CD8-positive, alpha-beta memory T cell (primary cell): ENCODE results near the gene WFIKKN1. TPM values are rescaled to one million over a fixed set of nuclear protein-coding genes. Genes with fewer than 3 reads are reported as not detected.

Experiments used
- CTCF ChIA-PET: fragments of 350-600 bp; sonication (Branson Sonifier 250); formaldehyde crosslinking; loops from one replicate; lab custom pipeline; 2021; ENCODE audit warnings: antibody characterized with exemption; lab: Charles Lee
- POLR2A ChIA-PET: fragments of 350-600 bp; sonication (Branson Sonifier 250); formaldehyde crosslinking; loops from one replicate; lab custom pipeline; 2021; ENCODE audit warnings: antibody characterized with exemption; lab: Charles Lee
- DNase-seq, 5 donors: peaks; one replicate each; pipeline versions ENCODE4 v3.0.0 to v3.0.0-alpha.2; 2020 to 2022; ENCODE audit warnings: mixed read lengths in 1 of 5
- H3K27ac ChIP-seq: one replicate; pipeline ENCODE4 v1.7.0; 2013; ENCODE audit warnings: low read depth, mild to moderate bottlenecking, low read length, moderate library complexity
- H3K27me3 ChIP-seq: 2 replicates; pipeline ENCODE4 v1.7.0; 2013; ENCODE audit warnings: low read length, mild to moderate bottlenecking; ENCODE audit not compliant: insufficient read depth, poor library complexity, severe bottlenecking
- H3K36me3 ChIP-seq: 2 replicates; pipeline ENCODE4 v1.7.0; 2013; ENCODE audit warnings: mild to moderate bottlenecking, low read length, moderate library complexity; ENCODE audit not compliant: insufficient read depth
- H3K4me1 ChIP-seq: 2 replicates; pipeline ENCODE4 v1.7.0; 2013; ENCODE audit warnings: mild to moderate bottlenecking, low read length, moderate library complexity; ENCODE audit not compliant: insufficient read depth
- H3K4me3 ChIP-seq: 2 replicates; pipeline ENCODE4 v1.7.0; 2013; ENCODE audit warnings: mild to moderate bottlenecking, low read length
- H3K9me3 ChIP-seq: 2 replicates; pipeline ENCODE4 v1.7.0; 2013; ENCODE audit warnings: mild to moderate bottlenecking, low read length
- H3K27ac Mint-ChIP-seq, 8 donors: one replicate each; pipeline ENCODE4 v1.8.0; 2020 to 2021; ENCODE audit warnings: mixed read lengths in 8 of 8, mild to moderate bottlenecking in 6 of 8, inconsistent platforms in 3 of 8, moderate library complexity in 3 of 8
- H3K27me3 Mint-ChIP-seq, 2 donors: one replicate each; pipeline ENCODE4 v1.8.0; 2020 to 2021; ENCODE audit warnings: mixed read lengths in 2 of 2, mild to moderate bottlenecking in 1 of 2, moderate library complexity in 1 of 2
- H3K36me3 Mint-ChIP-seq, 3 donors: one replicate each; pipeline ENCODE4 v1.8.0; 2020 to 2021; ENCODE audit warnings: mixed read lengths in 3 of 3, inconsistent platforms in 1 of 3, mild to moderate bottlenecking in 1 of 3
- H3K4me1 Mint-ChIP-seq, 3 donors: one replicate each; pipeline ENCODE4 v1.8.0; 2020 to 2021; ENCODE audit warnings: mixed read lengths in 3 of 3, inconsistent platforms in 1 of 3, mild to moderate bottlenecking in 1 of 3
- H3K4me3 Mint-ChIP-seq, 7 donors: one replicate each; pipeline ENCODE4 v1.8.0; 2020 to 2021; ENCODE audit warnings: mixed read lengths in 7 of 7, mild to moderate bottlenecking in 6 of 7, moderate library complexity in 4 of 7, inconsistent platforms in 2 of 7
- H3K9me3 Mint-ChIP-seq, 5 donors: one replicate each; pipeline ENCODE4 v1.8.0; 2020 to 2022; ENCODE audit warnings: mixed read lengths in 5 of 5, mild to moderate bottlenecking in 3 of 5, moderate library complexity in 2 of 5, inconsistent platforms in 1 of 5
- polyA plus RNA-seq: library from polyadenylated mRNA; unstranded; fragments of 300-500 nt; fragmentation: Illumina TruSeq; gene quantifications from one replicate; pipeline ENCODE4 v1.2.3, GENCODE V29; 2021
- total RNA-seq, 2 experiments: library from RNA; stranded (reverse); gene quantifications; one replicate each; pipeline ENCODE4 v1.2.3, GENCODE V29; 2021

The WFIKKN1 gene
- total and polyA plus RNA-seq, 3 experiments from 2014 or later, result 0.09 to 0.22 (median 0.11) TPM

- Mint-ChIP-seq H3K4me3 (peak overlapping the region in 1 of 7 donors; percentile 60), H3K36me3 (no peaks in the 10 kb centered on the region), H3K27ac (no peak overlapping the region), H3K27me3 (no peaks in the 10 kb centered on the region), H3K4me1 (peaks cover 0 to 15% (median 5%) of the 10 kb centered on the region in 3 donors), H3K9me3 (no peaks in the 10 kb centered on the region)
- CTCF ChIA-PET, result interaction anchor here (2.0 kb wide), 1 partner anchor 13 kb away, joined by 6 read pairs; no protein-coding TSS in a partner anchor
- Histone ChIP-seq H3K9me3 (no peaks in the 10 kb centered on the region), H3K4me3 (no peak overlapping the region), H3K4me1 (peaks cover 11% of the 10 kb centered on the region), H3K27ac (no peak overlapping the region), H3K27me3 (no peaks in the 10 kb centered on the region), H3K36me3 (no peaks in the 10 kb centered on the region)
- no peak for DNase-seq
- POLR2A ChIA-PET, result no interaction called here
These were observed 21.9 kb downstream of the WFIKKN1 start for GRCh38 chr16:652454-653305.

GRCh38 chr16:654034-654433, 23.2 kb downstream of the WFIKKN1 start:
- no peaks in the 10 kb centered on the region for H3K9me3 Mint-ChIP-seq
- H3K27me3 Mint-ChIP-seq, result no peaks in the 10 kb centered on the region
- Histone ChIP-seq H3K27ac (no peak overlapping the region), H3K9me3 (no peaks in the 10 kb centered on the region), H3K4me1 (no peaks in the 10 kb centered on the region), H3K36me3 (no peaks in the 10 kb centered on the region), H3K27me3 (no peaks in the 10 kb centered on the region), H3K4me3 (no peak overlapping the region)
- no peaks in the 10 kb centered on the region for H3K36me3 Mint-ChIP-seq
- H3K27ac Mint-ChIP-seq, result no peak overlapping the region
- no peak overlapping the region for H3K4me3 Mint-ChIP-seq
- no peak for DNase-seq
- ChIA-PET POLR2A (no interaction called here), CTCF (no interaction called here)
- peaks cover 0 to 6% (median 0%) of the 10 kb centered on the region in 3 donors for H3K4me1 Mint-ChIP-seq

- H3K27ac ChIP-seq, result no peak overlapping the region
- ChIA-PET POLR2A (no interaction called here), CTCF (interaction anchor here (0.9 kb wide), 1 partner anchor 10 kb away, joined by 3 read pairs; the partner anchor contains the start of gene RHOT2)
- no peak overlapping the region for H3K4me3 Mint-ChIP-seq
- no peaks in the 10 kb centered on the region for H3K9me3 Mint-ChIP-seq
- no peaks in the 10 kb centered on the region for H3K36me3 Mint-ChIP-seq
- H3K27ac Mint-ChIP-seq, result no peak overlapping the region
- H3K4me3 ChIP-seq, result no peak overlapping the region
- H3K36me3 ChIP-seq, result no peaks in the 10 kb centered on the region
- no peaks in the 10 kb centered on the region for H3K27me3 ChIP-seq
- H3K9me3 ChIP-seq, result no peaks in the 10 kb centered on the region
- H3K4me1 ChIP-seq, result no peaks in the 10 kb centered on the region
- no peak for DNase-seq
- H3K4me1 Mint-ChIP-seq, result peaks cover 0 to 2% (median 0%) of the 10 kb centered on the region in 3 donors
- no peaks in the 10 kb centered on the region for H3K27me3 Mint-ChIP-seq
These were observed 26.7 kb downstream of the WFIKKN1 start for GRCh38 chr16:657487-657886.

- no peaks in the 10 kb centered on the region for H3K36me3 Mint-ChIP-seq
- POLR2A ChIA-PET, result no interaction called here
- H3K27me3 Mint-ChIP-seq, result no peaks in the 10 kb centered on the region
- Histone ChIP-seq H3K4me1 (no peaks in the 10 kb centered on the region), H3K27me3 (no peaks in the 10 kb centered on the region), H3K36me3 (no peaks in the 10 kb centered on the region), H3K9me3 (no peaks in the 10 kb centered on the region), H3K4me3 (no peak overlapping the region), H3K27ac (no peak overlapping the region)
- no peaks in the 10 kb centered on the region for H3K9me3 Mint-ChIP-seq
- H3K4me1 Mint-ChIP-seq, result peaks cover 0 to 2% (median 0%) of the 10 kb centered on the region in 3 donors
- H3K27ac Mint-ChIP-seq, result no peak overlapping the region
- H3K4me3 Mint-ChIP-seq, result no peak overlapping the region
- no peak for DNase-seq
- CTCF ChIA-PET, result interaction anchor here (1.2 kb wide), 1 partner anchor 25 kb away, joined by 3 read pairs; the partner anchor contains the start of gene JMJD8
These were observed 28.1 kb downstream of the WFIKKN1 start for GRCh38 chr16:658679-659571.

- ChIA-PET POLR2A (interaction anchor here (0.5 kb wide), 1 partner anchor 20 kb away, joined by 4 read pairs; no protein-coding TSS in a partner anchor), CTCF (interaction anchor here (1.2 kb wide), 1 partner anchor 25 kb away, joined by 3 read pairs; the partner anchor contains the start of gene JMJD8)
- no peaks in the 10 kb centered on the region for H3K27me3 Mint-ChIP-seq
These were observed 28.8 kb downstream of the WFIKKN1 start for GRCh38 chr16:659618-660017.

GRCh38 chr16:660132-660458, 29.3 kb downstream of the WFIKKN1 start:
- H3K4me3 ChIP-seq, result no peak overlapping the region
- ChIA-PET CTCF (interaction anchor here (1.2 kb wide), 1 partner anchor 24 kb away, joined by 3 read pairs; the partner anchor contains the start of gene JMJD8), POLR2A (interaction anchor here (0.5 kb wide), 1 partner anchor 20 kb away, joined by 4 read pairs; no protein-coding TSS in a partner anchor)
- no peak overlapping the region for H3K27ac ChIP-seq
- no peaks in the 10 kb centered on the region for H3K36me3 ChIP-seq
- Mint-ChIP-seq H3K9me3 (no peaks in the 10 kb centered on the region), H3K4me3 (no peak overlapping the region), H3K4me1 (peaks cover 0 to 2% (median 0%) of the 10 kb centered on the region in 3 donors), H3K27me3 (no peaks in the 10 kb centered on the region), H3K27ac (no peak overlapping the region), H3K36me3 (no peaks in the 10 kb centered on the region)
- DNase-seq, result no peak
- H3K27me3 ChIP-seq, result no peaks in the 10 kb centered on the region
- H3K4me1 ChIP-seq, result no peaks in the 10 kb centered on the region
- no peaks in the 10 kb centered on the region for H3K9me3 ChIP-seq

More at GRCh38 chr16:659618-660017, 28.8 kb downstream of the WFIKKN1 start:
- DNase-seq, result no peak
- Histone ChIP-seq H3K4me3 (no peak overlapping the region), H3K27me3 (no peaks in the 10 kb centered on the region), H3K36me3 (no peaks in the 10 kb centered on the region), H3K9me3 (no peaks in the 10 kb centered on the region), H3K27ac (no peak overlapping the region), H3K4me1 (no peaks in the 10 kb centered on the region)
- Mint-ChIP-seq H3K36me3 (no peaks in the 10 kb centered on the region), H3K4me1 (peaks cover 0 to 2% (median 0%) of the 10 kb centered on the region in 3 donors), H3K27ac (no peak overlapping the region), H3K4me3 (no peak overlapping the region), H3K9me3 (no peaks in the 10 kb centered on the region)

- Histone ChIP-seq H3K9me3 (no peaks in the 10 kb centered on the region), H3K36me3 (no peaks in the 10 kb centered on the region), H3K4me3 (no peak overlapping the region), H3K27me3 (no peaks in the 10 kb centered on the region), H3K4me1 (no peaks in the 10 kb centered on the region), H3K27ac (no peak overlapping the region)
- peak overlapping the region in 1 of 7 donors; percentile 23 for H3K4me3 Mint-ChIP-seq
- H3K36me3 Mint-ChIP-seq, result no peaks in the 10 kb centered on the region
- H3K27me3 Mint-ChIP-seq, result no peaks in the 10 kb centered on the region
- peaks cover 0 to 2% (median 0%) of the 10 kb centered on the region in 3 donors for H3K4me1 Mint-ChIP-seq
- ChIA-PET CTCF (no interaction called here), POLR2A (interaction anchor here (0.5 kb wide), 1 partner anchor 21 kb away, joined by 4 read pairs; no protein-coding TSS in a partner anchor)
- DNase-seq, result peak; percentile 33 to 68 (median 40)
- no peak overlapping the region for H3K27ac Mint-ChIP-seq
- H3K9me3 Mint-ChIP-seq, result no peaks in the 10 kb centered on the region
These were observed 29.8 kb downstream of the WFIKKN1 start for GRCh38 chr16:660459-661183.
